HL-60 (cell line): ENCODE results near the gene PHYHIPL.

Experiments
- GABPA ChIP-seq: IDR thresholded peaks from 2 replicates; pipeline ENCODE4 v1.6.1; 2012; ENCODE audit warnings: low read depth
- REST ChIP-seq: IDR thresholded peaks from 2 replicates; pipeline ENCODE4 v1.6.1; 2012; ENCODE audit warnings: low read depth; ENCODE audit not compliant: insufficient replicate concordance
- TF ChIP-seq, protein P1 (sequence below): IDR thresholded peaks from one replicate; pipeline ENCODE4 v1.5.1; 2011; ENCODE audit warnings: low read length, control low read depth, inconsistent platforms; ENCODE audit not compliant: insufficient read depth

- TF ChIP-seq GABPA (no peak), REST (no peak)
- TF ChIP-seq, protein P1, sequence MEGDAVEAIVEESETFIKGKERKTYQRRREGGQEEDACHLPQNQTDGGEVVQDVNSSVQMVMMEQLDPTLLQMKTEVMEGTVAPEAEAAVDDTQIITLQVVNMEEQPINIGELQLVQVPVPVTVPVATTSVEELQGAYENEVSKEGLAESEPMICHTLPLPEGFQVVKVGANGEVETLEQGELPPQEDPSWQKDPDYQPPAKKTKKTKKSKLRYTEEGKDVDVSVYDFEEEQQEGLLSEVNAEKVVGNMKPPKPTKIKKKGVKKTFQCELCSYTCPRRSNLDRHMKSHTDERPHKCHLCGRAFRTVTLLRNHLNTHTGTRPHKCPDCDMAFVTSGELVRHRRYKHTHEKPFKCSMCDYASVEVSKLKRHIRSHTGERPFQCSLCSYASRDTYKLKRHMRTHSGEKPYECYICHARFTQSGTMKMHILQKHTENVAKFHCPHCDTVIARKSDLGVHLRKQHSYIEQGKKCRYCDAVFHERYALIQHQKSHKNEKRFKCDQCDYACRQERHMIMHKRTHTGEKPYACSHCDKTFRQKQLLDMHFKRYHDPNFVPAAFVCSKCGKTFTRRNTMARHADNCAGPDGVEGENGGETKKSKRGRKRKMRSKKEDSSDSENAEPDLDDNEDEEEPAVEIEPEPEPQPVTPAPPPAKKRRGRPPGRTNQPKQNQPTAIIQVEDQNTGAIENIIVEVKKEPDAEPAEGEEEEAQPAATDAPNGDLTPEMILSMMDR, result no peak
These were observed 57.8 kb downstream of the PHYHIPL start for GRCh38 chr10:59234194-59234593.
